ENCODE data around the gene DCUN1D4.
"Not testable (repeated sequence)": the region's sequence is repeated elsewhere in the genome, so short reads cannot be mapped to it uniquely, and the experiment has no call there.

Gene DCUN1D4

GRCh38 chr4:51890760-51891159 lies 47.8 kb downstream of the DCUN1D4 start:
- Histone ChIP-seq H3K9me3 (ENCODE audit: control insufficient read depth in 1 of 2, low read length in 2 of 2) (no peaks in the 10 kb centered on the region), H3K36me3 (ENCODE audit: control insufficient read depth in 1 of 2, insufficient read depth in 2 of 2, low read length in 2 of 2) (peaks cover 14 to 31% of the 10 kb centered on the region in 2 donors), H3K27ac (ENCODE audit: low read depth, low read length) (no peak overlapping the region), H3K27me3 (ENCODE audit: control insufficient read depth in 1 of 2, insufficient read depth in 2 of 2, low read length in 2 of 2) (no peaks in the 10 kb centered on the region), H3K4me3 (ENCODE audit: low read depth in 1 of 2, low read length in 2 of 2) (no peak overlapping the region), H3K4me1 (ENCODE audit: control insufficient read depth in 1 of 2, insufficient read depth in 2 of 2, low read length in 2 of 2) (peaks cover 0 to 4% of the 10 kb centered on the region in 2 donors), H3K9ac (ENCODE audit: low read depth in 1 of 2, low read length in 2 of 2) (no peak overlapping the region)

GRCh38 chr4:51893402-51893801 lies 50.4 kb downstream of the DCUN1D4 start:
- H3K9me3 ChIP-seq (ENCODE audit: control insufficient read depth in 1 of 2, low read length in 2 of 2); H3K4me1 ChIP-seq (ENCODE audit: control insufficient read depth in 1 of 2, insufficient read depth in 2 of 2, low read length in 2 of 2); H3K27me3 ChIP-seq (ENCODE audit: control insufficient read depth in 1 of 2, insufficient read depth in 2 of 2, low read length in 2 of 2); H3K9ac ChIP-seq (ENCODE audit: low read depth in 1 of 2, low read length in 2 of 2); H3K4me3 ChIP-seq (ENCODE audit: low read depth in 1 of 2, low read length in 2 of 2); H3K27ac ChIP-seq (ENCODE audit: low read depth, low read length): not testable (repeated sequence)
- H3K36me3 ChIP-seq (ENCODE audit: control insufficient read depth in 1 of 2, insufficient read depth in 2 of 2, low read length in 2 of 2): peaks cover 11 to 22% of the 10 kb centered on the region in 2 donors

- Histone ChIP-seq H3K9me3 (ENCODE audit: control insufficient read depth in 1 of 2, low read length in 2 of 2) (no peaks in the 10 kb centered on the region), H3K27me3 (ENCODE audit: control insufficient read depth in 1 of 2, insufficient read depth in 2 of 2, low read length in 2 of 2) (no peaks in the 10 kb centered on the region), H3K4me1 (ENCODE audit: control insufficient read depth in 1 of 2, insufficient read depth in 2 of 2, low read length in 2 of 2) (peaks cover 0 to 4% of the 10 kb centered on the region in 2 donors), H3K9ac (ENCODE audit: low read depth in 1 of 2, low read length in 2 of 2) (no peak overlapping the region), H3K27ac (ENCODE audit: low read depth, low read length) (no peak overlapping the region), H3K36me3 (ENCODE audit: control insufficient read depth in 1 of 2, insufficient read depth in 2 of 2, low read length in 2 of 2) (peaks cover 11 to 22% of the 10 kb centered on the region in 2 donors), H3K4me3 (ENCODE audit: low read depth in 1 of 2, low read length in 2 of 2) (no peak overlapping the region)
These were observed 51.2 kb downstream of the DCUN1D4 start for GRCh38 chr4:51894059-51894645.

GRCh38 chr4:51895158-51895557 lies 52.2 kb downstream of the DCUN1D4 start:
- Histone ChIP-seq H3K27ac (ENCODE audit: low read depth, low read length) (no peak overlapping the region), H3K4me3 (ENCODE audit: low read depth in 1 of 2, low read length in 2 of 2) (no peak overlapping the region), H3K36me3 (ENCODE audit: control insufficient read depth in 1 of 2, insufficient read depth in 2 of 2, low read length in 2 of 2) (peaks cover 11 to 24% of the 10 kb centered on the region in 2 donors), H3K27me3 (ENCODE audit: control insufficient read depth in 1 of 2, insufficient read depth in 2 of 2, low read length in 2 of 2) (no peaks in the 10 kb centered on the region), H3K9me3 (ENCODE audit: control insufficient read depth in 1 of 2, low read length in 2 of 2) (no peaks in the 10 kb centered on the region), H3K4me1 (ENCODE audit: control insufficient read depth in 1 of 2, insufficient read depth in 2 of 2, low read length in 2 of 2) (peaks cover 0 to 4% of the 10 kb centered on the region in 2 donors), H3K9ac (ENCODE audit: low read depth in 1 of 2, low read length in 2 of 2) (no peak overlapping the region)

GRCh38 chr4:51895816-51896408 lies 53.0 kb downstream of the DCUN1D4 start:
- Histone ChIP-seq H3K36me3 (ENCODE audit: control insufficient read depth in 1 of 2, insufficient read depth in 2 of 2, low read length in 2 of 2) (peaks cover 10 to 19% of the 10 kb centered on the region in 2 donors), H3K27ac (ENCODE audit: low read depth, low read length) (no peak overlapping the region), H3K4me1 (ENCODE audit: control insufficient read depth in 1 of 2, insufficient read depth in 2 of 2, low read length in 2 of 2) (peaks cover 0 to 4% of the 10 kb centered on the region in 2 donors), H3K9me3 (ENCODE audit: control insufficient read depth in 1 of 2, low read length in 2 of 2) (no peaks in the 10 kb centered on the region), H3K27me3 (ENCODE audit: control insufficient read depth in 1 of 2, insufficient read depth in 2 of 2, low read length in 2 of 2) (no peaks in the 10 kb centered on the region), H3K4me3 (ENCODE audit: low read depth in 1 of 2, low read length in 2 of 2) (no peak overlapping the region), H3K9ac (ENCODE audit: low read depth in 1 of 2, low read length in 2 of 2) (peak overlapping the region in 1 of 2 donors; percentile 3)

GRCh38 chr4:51901363-51901762 lies 58.4 kb downstream of the DCUN1D4 start:
- no peak overlapping the region for H3K9ac ChIP-seq (ENCODE audit: low read depth in 1 of 2, low read length in 2 of 2)
- H3K4me3 ChIP-seq (ENCODE audit: low read depth in 1 of 2, low read length in 2 of 2): no peak overlapping the region
- no peaks in the 10 kb centered on the region for H3K9me3 ChIP-seq (ENCODE audit: control insufficient read depth in 1 of 2, low read length in 2 of 2)
- peaks cover 4 to 13% of the 10 kb centered on the region in 2 donors for H3K36me3 ChIP-seq (ENCODE audit: control insufficient read depth in 1 of 2, insufficient read depth in 2 of 2, low read length in 2 of 2)
- H3K27me3 ChIP-seq (ENCODE audit: control insufficient read depth in 1 of 2, insufficient read depth in 2 of 2, low read length in 2 of 2): no peaks in the 10 kb centered on the region
- H3K27ac ChIP-seq (ENCODE audit: low read depth, low read length): no peak overlapping the region
- peaks cover 5 to 6% of the 10 kb centered on the region in 2 donors for H3K4me1 ChIP-seq (ENCODE audit: control insufficient read depth in 1 of 2, insufficient read depth in 2 of 2, low read length in 2 of 2)

GRCh38 chr4:51906167-51906958 lies 63.4 kb downstream of the DCUN1D4 start:
- Histone ChIP-seq H3K4me3 (ENCODE audit: low read depth in 1 of 2, low read length in 2 of 2) (no peak overlapping the region), H3K27ac (ENCODE audit: low read depth, low read length) (no peak overlapping the region), H3K4me1 (ENCODE audit: control insufficient read depth in 1 of 2, insufficient read depth in 2 of 2, low read length in 2 of 2) (peaks cover 29 to 41% of the 10 kb centered on the region in 2 donors), H3K36me3 (ENCODE audit: control insufficient read depth in 1 of 2, insufficient read depth in 2 of 2, low read length in 2 of 2) (peaks cover 7 to 15% of the 10 kb centered on the region in 2 donors), H3K9ac (ENCODE audit: low read depth in 1 of 2, low read length in 2 of 2) (no peak overlapping the region), H3K27me3 (ENCODE audit: control insufficient read depth in 1 of 2, insufficient read depth in 2 of 2, low read length in 2 of 2) (no peaks in the 10 kb centered on the region), H3K9me3 (ENCODE audit: control insufficient read depth in 1 of 2, low read length in 2 of 2) (no peaks in the 10 kb centered on the region)

- Histone ChIP-seq H3K27ac (ENCODE audit: low read depth, low read length) (no peak overlapping the region), H3K27me3 (ENCODE audit: control insufficient read depth in 1 of 2, insufficient read depth in 2 of 2, low read length in 2 of 2) (no peaks in the 10 kb centered on the region), H3K36me3 (ENCODE audit: control insufficient read depth in 1 of 2, insufficient read depth in 2 of 2, low read length in 2 of 2) (peaks cover 7 to 18% of the 10 kb centered on the region in 2 donors), H3K4me3 (ENCODE audit: low read depth in 1 of 2, low read length in 2 of 2) (no peak overlapping the region), H3K9ac (ENCODE audit: low read depth in 1 of 2, low read length in 2 of 2) (no peak overlapping the region), H3K9me3 (ENCODE audit: control insufficient read depth in 1 of 2, low read length in 2 of 2) (no peaks in the 10 kb centered on the region), H3K4me1 (ENCODE audit: control insufficient read depth in 1 of 2, insufficient read depth in 2 of 2, low read length in 2 of 2) (peaks cover 29 to 41% of the 10 kb centered on the region in 2 donors)
These were observed 64.2 kb downstream of the DCUN1D4 start for GRCh38 chr4:51907006-51907669.

GRCh38 chr4:51909236-51909703 lies 66.3 kb downstream of the DCUN1D4 start:
- Histone ChIP-seq H3K9ac (ENCODE audit: low read depth in 1 of 2, low read length in 2 of 2) (peak overlapping the region in 1 of 2 donors; percentile 21), H3K36me3 (ENCODE audit: control insufficient read depth in 1 of 2, insufficient read depth in 2 of 2, low read length in 2 of 2) (peaks cover 11 to 27% of the 10 kb centered on the region in 2 donors)

More at GRCh38 chr4:51909236-51909703, 66.3 kb downstream of the DCUN1D4 start:
- peak overlapping the region; percentile 4 to 24 for H3K4me3 ChIP-seq (ENCODE audit: low read depth in 1 of 2, low read length in 2 of 2)
- peaks cover 29 to 41% of the 10 kb centered on the region in 2 donors for H3K4me1 ChIP-seq (ENCODE audit: control insufficient read depth in 1 of 2, insufficient read depth in 2 of 2, low read length in 2 of 2)
- peak overlapping the region; percentile 74 for H3K27ac ChIP-seq (ENCODE audit: low read depth, low read length)
- H3K9me3 ChIP-seq (ENCODE audit: control insufficient read depth in 1 of 2, low read length in 2 of 2): no peaks in the 10 kb centered on the region
- H3K27me3 ChIP-seq (ENCODE audit: control insufficient read depth in 1 of 2, insufficient read depth in 2 of 2, low read length in 2 of 2): no peaks in the 10 kb centered on the region
